PC-9 (cell line): ENCODE results near the gene ADGRG2. TPM values are rescaled to one million over a fixed set of nuclear protein-coding genes. Genes with fewer than 3 reads are reported as not detected.

ENCODE experiments used
- BruUV-seq: library from RNA; stranded (reverse); fragments of 400-500 nt; replicated peaks from 2 replicates; lab custom pipeline; 2021; lab: Mats Ljungman, UMichigan
- CTCF ChIA-PET: fragments of 300-600 bp; sonication (Branson Sonifier 250); formaldehyde crosslinking; loops from one replicate; lab custom pipeline; 2022; ENCODE audit warnings: antibody characterized with exemption; lab: Charles Lee
- POLR2A ChIA-PET: fragments of 300-600 bp; sonication (Branson Sonifier 250); formaldehyde crosslinking; loops from one replicate; lab custom pipeline; 2022; ENCODE audit warnings: antibody characterized with exemption; ENCODE audit not compliant: unreplicated experiment; lab: Charles Lee
- DNase-seq, 2 experiments: peaks; one replicate each; pipeline versions ENCODE4 v3.0.0 to v3.0.0-alpha.2; 2015 to 2022; ENCODE audit warnings: mixed read lengths in 1 of 2
- H2AFZ ChIP-seq: fragments of 200-600 bp; sonication (generic); 2 replicates; pipeline ENCODE4 v1.8.1; 2017; ENCODE audit warnings: antibody characterized with exemption
- H3F3A ChIP-seq: fragments of 200-600 bp; sonication (generic); 2 replicates; pipeline ENCODE4 v1.8.1; 2017; ENCODE audit warnings: antibody characterized with exemption, mild to moderate bottlenecking, low read depth; ENCODE audit not compliant: insufficient read depth
- H3K27ac ChIP-seq: fragments of 200-600 bp; sonication (generic); 2 replicates; pipeline ENCODE4 v1.6.1; 2016; ENCODE audit warnings: mixed run types
- H3K27me3 ChIP-seq: fragments of 200-600 bp; sonication (generic); 2 replicates; pipeline ENCODE4 v1.6.1; 2016; ENCODE audit warnings: low read depth, mixed run types; ENCODE audit not compliant: insufficient read depth
- H3K36me3 ChIP-seq: fragments of 200-600 bp; sonication (generic); 2 replicates; pipeline ENCODE4 v1.6.1; 2016; ENCODE audit warnings: low read depth, mixed run types
- H3K4me1 ChIP-seq: fragments of 200-600 bp; sonication (generic); replicated peaks from 2 replicates; pipeline ENCODE4 v1.6.1; 2016; ENCODE audit warnings: mixed run types; ENCODE audit not compliant: insufficient read depth
- H3K4me2 ChIP-seq: fragments of 200-600 bp; sonication (generic); 2 replicates; pipeline ENCODE4 v1.6.1; 2017; ENCODE audit warnings: mixed run types
- H3K4me3 ChIP-seq: fragments of 200-600 bp; sonication (generic); 2 replicates; pipeline ENCODE4 v1.6.1; 2016; ENCODE audit warnings: mixed run types
- H3K79me2 ChIP-seq: fragments of 200-600 bp; sonication (generic); 2 replicates; pipeline ENCODE4 v1.6.1; 2017; ENCODE audit warnings: low read depth, mixed run types
- H3K9me2 ChIP-seq: fragments of 200-600 bp; sonication (generic); 2 replicates; pipeline ENCODE4 v1.8.1; 2017; ENCODE audit warnings: mild to moderate bottlenecking; ENCODE audit not compliant: insufficient read depth
- H3K9me3 ChIP-seq: fragments of 200-600 bp; sonication (generic); 2 replicates; pipeline ENCODE4 v1.8.1; 2016; ENCODE audit warnings: low read depth; ENCODE audit not compliant: insufficient read depth
- H4K20me1 ChIP-seq: fragments of 200-600 bp; sonication (generic); 2 replicates; pipeline ENCODE4 v1.8.1; 2017; ENCODE audit not compliant: insufficient read depth
- CTCF ChIP-seq: fragments of 200-600 bp; sonication (generic); conservative IDR thresholded peaks from 2 replicates; pipeline ENCODE4 v1.6.1; 2017; ENCODE audit warnings: mixed run types, antibody characterized with exemption, mild to moderate bottlenecking, moderate library complexity
- EZH2 ChIP-seq: fragments of 200-600 bp; sonication (generic); IDR thresholded peaks from 2 replicates; pipeline ENCODE4 v1.8.0; 2017; ENCODE audit warnings: antibody characterized with exemption, low read depth
- intact Hi-C: fragments of 100-400 bp; cut with micrococcal nuclease; formaldehyde crosslinking; loops from one replicate; pipeline ENCODE4 v1.10.0; 2022; ENCODE audit not compliant: unreplicated experiment
- total RNA-seq: library from RNA; stranded (reverse); gene quantifications from 2 replicates; pipeline ENCODE4 v1.2.3, GENCODE V29; 2021

Gene ADGRG2
- total RNA-seq, 1 experiment from 2014 or later: 0.22 TPM

GRCh38 chrX:18955676-18956075 is 166.6 kb downstream of the ADGRG2 start:
- POLR2A ChIA-PET: interaction anchor here (0.5 kb wide), 1 partner anchor 470 kb away, joined by 3 read pairs; no protein-coding TSS in a partner anchor
- intact Hi-C loops: no loop called here
- DNase-seq: no peak

GRCh38 chrX:18951032-18951431 is 171.2 kb downstream of the ADGRG2 start:
- Histone ChIP-seq H3K4me2 (no peak overlapping the region), H2AFZ (no peak overlapping the region), H3K27me3 (no peaks in the 10 kb centered on the region), H3K36me3 (no peaks in the 10 kb centered on the region), H3K4me1 (no peaks in the 10 kb centered on the region), H4K20me1 (no peaks in the 10 kb centered on the region), H3K9me2 (no peaks in the 10 kb centered on the region), H3K79me2 (no peaks in the 10 kb centered on the region), H3K27ac (no peak overlapping the region), H3K9me3 (no peaks in the 10 kb centered on the region), H3K4me3 (no peak overlapping the region), H3F3A (no peaks in the 10 kb centered on the region)
- CTCF ChIA-PET: no interaction called here
- DNase-seq: no peak
- TF ChIP-seq CTCF (no peak), EZH2 (no peak)
- intact Hi-C loops: no loop called here
- no TSS peak for BruUV-seq
- POLR2A ChIA-PET: no interaction called here

More at GRCh38 chrX:18955676-18956075, 166.6 kb downstream of the ADGRG2 start:
- Histone ChIP-seq H3K27me3 (no peaks in the 10 kb centered on the region), H2AFZ (no peak overlapping the region), H4K20me1 (no peaks in the 10 kb centered on the region), H3K9me2 (no peaks in the 10 kb centered on the region), H3K9me3 (no peaks in the 10 kb centered on the region), H3K79me2 (no peaks in the 10 kb centered on the region), H3K4me1 (no peaks in the 10 kb centered on the region), H3K4me2 (no peak overlapping the region), H3K27ac (no peak overlapping the region), H3F3A (no peaks in the 10 kb centered on the region), H3K4me3 (no peak overlapping the region), H3K36me3 (no peaks in the 10 kb centered on the region)
- no peak for TF ChIP-seq CTCF
- TF ChIP-seq EZH2: no peak
- CTCF ChIA-PET: no interaction called here
- no TSS peak for BruUV-seq

GRCh38 chrX:18949944-18950301 is 172.3 kb downstream of the ADGRG2 start:
- CTCF ChIA-PET: no interaction called here
- TF ChIP-seq EZH2: no peak
- no peak for TF ChIP-seq CTCF
- no peaks in the 10 kb centered on the region for H3F3A ChIP-seq
- H3K4me1 ChIP-seq: no peaks in the 10 kb centered on the region
- POLR2A ChIA-PET: no interaction called here
- H2AFZ ChIP-seq: no peak overlapping the region
- H3K27me3 ChIP-seq: no peaks in the 10 kb centered on the region
- BruUV-seq: no TSS peak
- no peak overlapping the region for H3K27ac ChIP-seq
- H3K36me3 ChIP-seq: no peaks in the 10 kb centered on the region
- no peak overlapping the region for H3K4me2 ChIP-seq
- no peaks in the 10 kb centered on the region for H3K79me2 ChIP-seq
- intact Hi-C loops: no loop called here
- H3K9me3 ChIP-seq: no peaks in the 10 kb centered on the region
- H4K20me1 ChIP-seq: no peaks in the 10 kb centered on the region
- no peak overlapping the region for H3K4me3 ChIP-seq
- H3K9me2 ChIP-seq: no peaks in the 10 kb centered on the region
- no peak for DNase-seq
